Keratinocyte (primary cell): ENCODE measurements around the gene HTRA3. TPM values are rescaled to one million over a fixed set of nuclear protein-coding genes. Genes with fewer than 3 reads are reported as not detected.

ENCODE experiments used
- DNase-seq: peaks from one replicate; pipeline ENCODE4 v3.0.0-alpha.2; 2011; ENCODE audit warnings: low read depth, missing footprints, low spot score
- FAIRE-seq: peaks from 2 replicates; lab custom pipeline; 2011; peaks lifted over from hg19 to GRCh38; lab: Jason Lieb, UNC
- H2AFZ ChIP-seq: 2 replicates; pipeline ENCODE4 v1.6.0; 2012; ENCODE audit warnings: low read length, control low read depth, inconsistent platforms; ENCODE audit not compliant: control insufficient read depth
- H3K27ac ChIP-seq: 2 replicates; pipeline ENCODE4 v1.5.1; 2011; ENCODE audit warnings: low read length; ENCODE audit not compliant: control insufficient read depth, insufficient read depth
- H3K27me3 ChIP-seq: 3 replicates; pipeline ENCODE4 v1.6.0; 2011; ENCODE audit warnings: low read length; ENCODE audit not compliant: control insufficient read depth, insufficient read depth; ENCODE audit errors: extremely low read depth
- H3K36me3 ChIP-seq, 2 experiments: 2 replicates in 1 of 2; 3 replicates in 1 of 2; pipeline ENCODE4 v1.5.1; 2011; ENCODE audit warnings: low read length in 2 of 2, mild to moderate bottlenecking in 1 of 2; ENCODE audit not compliant: control insufficient read depth in 2 of 2, insufficient read depth in 2 of 2; ENCODE audit errors: extremely low read depth in 1 of 2
- H3K4me1 ChIP-seq: 3 replicates; pipeline ENCODE4 v1.5.1; 2011; ENCODE audit warnings: low read length; ENCODE audit not compliant: control insufficient read depth, insufficient read depth; ENCODE audit errors: extremely low read depth
- H3K4me2 ChIP-seq: 3 replicates; pipeline ENCODE4 v1.6.0; 2011; ENCODE audit warnings: low read depth, low read length; ENCODE audit not compliant: control insufficient read depth, insufficient read depth; ENCODE audit errors: extremely low read depth
- H3K4me3 ChIP-seq, 3 experiments: fragments of 200-600 bp in 1 of 3; sonication (generic) in 1 of 3; 2 replicates in 2 of 3; 3 replicates in 1 of 3; pipeline ENCODE4 v1.5.1; 2011 to 2016; ENCODE audit warnings: low read length in 3 of 3, mild to moderate bottlenecking in 3 of 3, control low read depth in 2 of 3, inconsistent platforms in 1 of 3, low read depth in 1 of 3, mixed read lengths in 1 of 3, mixed run types in 1 of 3, moderate library complexity in 1 of 3; ENCODE audit not compliant: control insufficient read depth in 2 of 3, insufficient read depth in 2 of 3; ENCODE audit errors: extremely low read depth in 1 of 3
- H3K79me2 ChIP-seq: 2 replicates; pipeline ENCODE4 v1.6.0; 2012; ENCODE audit warnings: low read length; ENCODE audit not compliant: control insufficient read depth, insufficient read depth
- H3K9ac ChIP-seq: 3 replicates; pipeline ENCODE4 v1.6.0; 2011; ENCODE audit warnings: low read length; ENCODE audit not compliant: control insufficient read depth, insufficient read depth; ENCODE audit errors: extremely low read depth
- H3K9me1 ChIP-seq: 3 replicates; pipeline ENCODE4 v1.6.0; 2011; ENCODE audit warnings: low read length; ENCODE audit not compliant: control insufficient read depth, insufficient read depth; ENCODE audit errors: extremely low read depth
- H3K9me3 ChIP-seq: 2 replicates; pipeline ENCODE4 v1.5.1; 2012; ENCODE audit warnings: low read depth, low read length; ENCODE audit not compliant: control insufficient read depth
- H4K20me1 ChIP-seq: 3 replicates; pipeline ENCODE4 v1.6.0; 2011; ENCODE audit warnings: low read length; ENCODE audit not compliant: control insufficient read depth, insufficient read depth; ENCODE audit errors: extremely low read depth
- EZH2 ChIP-seq: IDR thresholded peaks from one replicate; pipeline ENCODE4 v1.6.1; 2012; ENCODE audit warnings: inconsistent platforms, mild to moderate bottlenecking, low read length, moderate library complexity
- dilution Hi-C: fragments of 300-500 bp; cut with MboI; formaldehyde crosslinking; loops from one replicate; pipeline ENCODE4 v1.7.0; 2020; ENCODE audit warnings: low sequenced_read_pairs; ENCODE audit not compliant: extremely low pct_ligation_motif_present
- polyA plus RNA-seq, 5 experiments: library from polyadenylated mRNA; depleted of rRNA in 3 of 5; stranded (reverse) in 3 of 5; stranded (forward) in 1 of 5; unstranded in 1 of 5; fragments of >200 nt; gene quantifications; 1 replicate in 1 of 5; 2 replicates in 3 of 5; 3 replicates in 1 of 5; pipeline versions ENCODE4 v1.2.1 to v1.2.3, GENCODE V29; 2011 to 2012; ENCODE audit warnings: missing spikeins in 2 of 5, low read depth in 1 of 5, low replicate concordance in 1 of 5
- TF ChIP-seq, protein P1 (sequence below), 3 experiments: IDR thresholded peaks in 1 of 3; conservative IDR thresholded peaks in 1 of 3; optimal IDR thresholded peaks in 1 of 3; 2 replicates in 2 of 3; 3 replicates in 1 of 3; pipeline versions ENCODE3 to v1.5.1; 2011; ENCODE audit warnings: low read length in 3 of 3, mild to moderate bottlenecking in 3 of 3, moderate library complexity in 2 of 3, control low read depth in 1 of 3, inconsistent platforms in 1 of 3; ENCODE audit not compliant: insufficient read depth in 2 of 3; ENCODE audit errors: extremely low read depth in 1 of 3

Gene HTRA3
- polyA plus RNA-seq, 1 donor (not counting 4 experiments of a cell fraction or from before 2014, with no cell fraction given) = not detected

GRCh38 chr4:8343967-8344331, 74.4 kb downstream of the HTRA3 start:
- no peak overlapping the region for H3K4me3 ChIP-seq
- no peak for DNase-seq
- H3K9me3 ChIP-seq = no peaks in the 10 kb centered on the region
- H4K20me1 ChIP-seq = no peaks in the 10 kb centered on the region
- no peaks in the 10 kb centered on the region for H3K27me3 ChIP-seq
- no peak overlapping the region for H3K4me2 ChIP-seq
- H3K79me2 ChIP-seq = no peaks in the 10 kb centered on the region
- dilution Hi-C loops = no loop called here
- H3K36me3 ChIP-seq = no peaks in the 10 kb centered on the region
- H2AFZ ChIP-seq = no peak overlapping the region
- no peaks in the 10 kb centered on the region for H3K4me1 ChIP-seq
- no peak overlapping the region for H3K9ac ChIP-seq
- no peak for FAIRE-seq
- H3K9me1 ChIP-seq = no peaks in the 10 kb centered on the region
- no peak for TF ChIP-seq EZH2
- TF ChIP-seq, protein P1, sequence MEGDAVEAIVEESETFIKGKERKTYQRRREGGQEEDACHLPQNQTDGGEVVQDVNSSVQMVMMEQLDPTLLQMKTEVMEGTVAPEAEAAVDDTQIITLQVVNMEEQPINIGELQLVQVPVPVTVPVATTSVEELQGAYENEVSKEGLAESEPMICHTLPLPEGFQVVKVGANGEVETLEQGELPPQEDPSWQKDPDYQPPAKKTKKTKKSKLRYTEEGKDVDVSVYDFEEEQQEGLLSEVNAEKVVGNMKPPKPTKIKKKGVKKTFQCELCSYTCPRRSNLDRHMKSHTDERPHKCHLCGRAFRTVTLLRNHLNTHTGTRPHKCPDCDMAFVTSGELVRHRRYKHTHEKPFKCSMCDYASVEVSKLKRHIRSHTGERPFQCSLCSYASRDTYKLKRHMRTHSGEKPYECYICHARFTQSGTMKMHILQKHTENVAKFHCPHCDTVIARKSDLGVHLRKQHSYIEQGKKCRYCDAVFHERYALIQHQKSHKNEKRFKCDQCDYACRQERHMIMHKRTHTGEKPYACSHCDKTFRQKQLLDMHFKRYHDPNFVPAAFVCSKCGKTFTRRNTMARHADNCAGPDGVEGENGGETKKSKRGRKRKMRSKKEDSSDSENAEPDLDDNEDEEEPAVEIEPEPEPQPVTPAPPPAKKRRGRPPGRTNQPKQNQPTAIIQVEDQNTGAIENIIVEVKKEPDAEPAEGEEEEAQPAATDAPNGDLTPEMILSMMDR (optimal IDR thresholded peaks at IDR 0.05 in 1 of 3, IDR thresholded peaks at IDR 0.05 in 1 of 3, conservative IDR thresholded peaks at IDR 0.05 in 1 of 3; ENCODE audit: extremely low read depth in 1 of 3, insufficient read depth in 2 of 3, low read length in 3 of 3) = no peak
- H3K27ac ChIP-seq = no peak overlapping the region

GRCh38 chr4:8344377-8344776, 74.8 kb downstream of the HTRA3 start:
- Histone ChIP-seq H3K4me2 (no peak overlapping the region), H3K79me2 (no peaks in the 10 kb centered on the region), H3K9ac (no peak overlapping the region), H3K36me3 (no peaks in the 10 kb centered on the region), H2AFZ (no peak overlapping the region), H3K9me3 (no peaks in the 10 kb centered on the region), H3K27me3 (no peaks in the 10 kb centered on the region), H3K9me1 (no peaks in the 10 kb centered on the region), H3K4me3 (no peak overlapping the region), H3K27ac (no peak overlapping the region), H4K20me1 (no peaks in the 10 kb centered on the region), H3K4me1 (no peaks in the 10 kb centered on the region)
- FAIRE-seq (no peak), DNase-seq (no peak)
- dilution Hi-C loops = no loop called here
- TF ChIP-seq EZH2 = no peak
- TF ChIP-seq, protein P1 (optimal IDR thresholded peaks at IDR 0.05 in 1 of 3, IDR thresholded peaks at IDR 0.05 in 1 of 3, conservative IDR thresholded peaks at IDR 0.05 in 1 of 3; ENCODE audit: extremely low read depth in 1 of 3, insufficient read depth in 2 of 3, low read length in 3 of 3) = no peak
